HAP-1 (cell line): Measurements from ENCODE around the gene PSME1.

Experiments used
- DNase-seq, 2 experiments: peaks; one replicate each; pipeline ENCODE4 v3.0.0-alpha.2; 2016 to 2020; ENCODE audit warnings: low spot score in 2 of 2
- H3K27me3 ChIP-seq: fragments of 250-450 bp; sonication (Bioruptor Pico); 2 replicates; pipeline ENCODE4 v1.5.1; 2020; ENCODE audit warnings: low read depth, mild to moderate bottlenecking, moderate library complexity
- H3K36me3 ChIP-seq: fragments of 250-450 bp; sonication (Bioruptor Pico); replicated peaks from 2 replicates; pipeline ENCODE4 v1.5.1; 2020; ENCODE audit warnings: mild to moderate bottlenecking
- H3K4me1 ChIP-seq: fragments of 250-450 bp; sonication (Bioruptor Pico); 2 replicates; pipeline ENCODE4 v1.5.1; 2020; ENCODE audit warnings: mild to moderate bottlenecking
- H3K4me3 ChIP-seq: fragments of 250-450 bp; sonication (Bioruptor Pico); 2 replicates; pipeline ENCODE4 v1.5.1; 2020; ENCODE audit warnings: mild to moderate bottlenecking, moderate library complexity
- H3K9me3 ChIP-seq: fragments of 250-450 bp; sonication (Bioruptor Pico); 2 replicates; pipeline ENCODE4 v1.5.1; 2020; ENCODE audit warnings: mild to moderate bottlenecking, moderate library complexity
- in situ Hi-C: fragments of 300-500 bp; cut with MboI; formaldehyde crosslinking; loops from 3 replicates; pipeline ENCODE4 v1.14.3; 2020; ENCODE audit warnings: low sequenced_read_pairs, inconsistent platforms, mixed read lengths

The PSME1 gene

DNA sequence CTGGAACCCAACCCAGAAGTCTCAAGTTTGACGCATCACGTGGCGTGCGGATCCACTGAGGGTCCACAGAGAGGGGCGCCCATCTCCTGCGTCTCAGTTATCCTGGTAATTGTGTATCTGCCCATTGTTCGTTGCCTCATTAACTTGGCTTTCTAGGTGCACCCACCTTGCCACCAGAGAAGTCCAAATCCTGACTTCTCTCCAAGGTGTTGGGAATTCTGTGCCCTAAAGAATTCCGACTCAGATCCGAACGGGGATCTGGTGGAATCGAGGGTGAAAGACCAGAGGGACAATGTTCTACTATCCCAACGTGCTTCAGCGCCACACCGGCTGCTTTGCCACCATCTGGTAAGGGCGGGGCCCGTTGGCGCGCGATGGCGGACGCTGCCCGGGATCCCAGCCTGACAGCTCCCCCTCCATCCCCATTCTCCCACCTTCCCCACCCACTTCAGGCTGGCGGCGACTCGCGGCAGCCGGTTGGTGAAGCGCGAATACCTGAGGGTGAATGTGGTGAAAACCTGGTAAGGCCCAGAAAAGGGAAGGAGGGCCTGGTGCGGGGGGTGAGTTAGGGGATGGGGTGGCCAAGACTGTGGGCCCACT, 36.4 kb downstream of the PSME1 start:
- Histone ChIP-seq H3K4me3 (no peak overlapping the region), H3K4me1 (no peaks in the 10 kb centered on the region), H3K9me3 (no peaks in the 10 kb centered on the region), H3K36me3 (no peaks in the 10 kb centered on the region), H3K27me3 (no peaks in the 10 kb centered on the region)
- no peak for DNase-seq
- in situ Hi-C loops: no loop called here

DNA sequence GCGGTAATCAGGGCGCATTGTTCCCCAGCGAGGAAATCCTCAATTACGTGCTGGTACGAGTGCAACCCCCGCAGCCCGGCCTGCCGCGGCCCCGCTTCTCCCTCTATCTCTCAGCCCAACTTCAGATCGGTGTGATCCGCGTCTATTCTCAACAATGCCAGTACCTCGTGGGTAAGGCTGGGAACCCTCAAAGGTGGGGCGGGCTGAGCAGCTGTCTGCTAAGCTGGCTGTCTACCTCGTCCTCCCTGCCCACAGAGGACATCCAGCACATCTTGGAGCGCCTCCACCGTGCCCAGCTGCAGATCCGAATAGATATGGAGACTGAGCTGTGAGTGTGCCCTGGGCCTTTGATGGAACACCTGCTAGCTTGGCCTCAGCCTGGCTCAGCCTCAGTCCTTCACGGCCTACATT, 36.9 kb downstream of the PSME1 start:
- in situ Hi-C loops: no loop called here
- no peaks in the 10 kb centered on the region for H3K27me3 ChIP-seq
- DNase-seq: no peak
- H3K4me1 ChIP-seq: no peaks in the 10 kb centered on the region
- no peaks in the 10 kb centered on the region for H3K9me3 ChIP-seq
- no peaks in the 10 kb centered on the region; the same call in none of the 2 replicates for H3K36me3 ChIP-seq
- H3K4me3 ChIP-seq: no peak overlapping the region

DNA sequence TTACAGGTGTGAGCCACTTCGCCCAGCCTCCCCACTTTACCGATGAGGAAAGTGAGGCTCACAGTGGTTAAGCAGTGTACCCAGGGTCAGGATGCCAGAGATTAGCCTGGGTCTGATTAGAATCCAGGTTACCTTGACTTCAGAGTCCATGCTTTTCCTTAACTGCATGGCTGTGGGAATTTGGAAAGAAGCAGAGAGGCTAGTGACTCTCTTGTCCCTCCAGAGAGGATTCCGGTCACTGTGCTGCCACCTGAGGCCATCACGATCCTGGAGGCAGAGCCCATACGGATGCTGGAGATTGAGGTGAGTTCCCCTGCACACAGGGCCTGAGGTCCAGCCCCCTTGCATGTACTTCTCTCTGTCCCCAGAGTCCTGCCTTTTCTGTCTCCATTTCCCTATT, 40.6 kb downstream of the PSME1 start:
- no peak for DNase-seq
- no peaks in the 10 kb centered on the region for H3K9me3 ChIP-seq
- H3K4me3 ChIP-seq: no peak overlapping the region
- in situ Hi-C loops: no loop called here
- H3K36me3 ChIP-seq: peaks cover 35% of the 10 kb centered on the region
- no peaks in the 10 kb centered on the region for H3K4me1 ChIP-seq
- H3K27me3 ChIP-seq: no peaks in the 10 kb centered on the region

DNA sequence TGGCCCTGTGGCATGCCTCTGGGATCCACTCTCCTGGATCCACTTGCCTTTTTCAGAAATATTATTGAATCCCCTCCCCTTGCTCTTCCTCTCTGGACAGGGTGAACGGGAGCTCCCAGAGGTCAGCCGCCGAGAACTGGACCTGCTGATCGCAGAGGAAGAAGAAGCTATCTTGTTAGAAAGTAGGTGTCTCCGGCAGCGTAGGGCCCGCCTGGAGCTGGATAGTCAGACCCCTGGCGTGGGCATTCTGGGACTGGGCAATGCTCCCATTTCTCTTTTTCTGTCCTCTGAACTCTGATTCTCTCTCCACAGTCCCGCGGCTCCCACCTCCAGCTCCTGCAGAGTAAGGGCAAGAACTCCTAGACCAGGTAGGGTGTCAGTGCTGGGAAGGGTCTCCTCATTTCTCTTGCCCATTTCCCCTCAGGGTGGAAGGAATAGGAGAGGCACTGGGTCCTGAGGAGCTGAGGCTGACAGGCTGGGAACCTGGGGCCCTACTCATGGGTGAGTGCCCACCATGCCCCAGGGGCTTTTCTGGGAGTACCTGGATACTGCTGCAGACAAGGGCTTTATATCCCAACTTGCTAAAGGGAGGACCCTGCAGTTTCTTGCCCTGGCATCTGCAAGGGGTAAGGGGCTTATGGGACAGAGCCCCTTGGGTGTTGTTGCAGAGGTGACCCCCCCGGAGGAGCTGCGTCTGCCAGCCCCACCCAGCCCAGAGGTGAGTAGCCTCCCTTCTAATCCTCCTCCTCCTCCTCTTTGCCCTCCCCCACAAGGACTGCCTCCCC, 41.2 kb downstream of the PSME1 start:
- in situ Hi-C loops: no loop called here
- Histone ChIP-seq H3K36me3 (peaks cover 42% of the 10 kb centered on the region), H3K4me1 (no peaks in the 10 kb centered on the region)

DNA sequence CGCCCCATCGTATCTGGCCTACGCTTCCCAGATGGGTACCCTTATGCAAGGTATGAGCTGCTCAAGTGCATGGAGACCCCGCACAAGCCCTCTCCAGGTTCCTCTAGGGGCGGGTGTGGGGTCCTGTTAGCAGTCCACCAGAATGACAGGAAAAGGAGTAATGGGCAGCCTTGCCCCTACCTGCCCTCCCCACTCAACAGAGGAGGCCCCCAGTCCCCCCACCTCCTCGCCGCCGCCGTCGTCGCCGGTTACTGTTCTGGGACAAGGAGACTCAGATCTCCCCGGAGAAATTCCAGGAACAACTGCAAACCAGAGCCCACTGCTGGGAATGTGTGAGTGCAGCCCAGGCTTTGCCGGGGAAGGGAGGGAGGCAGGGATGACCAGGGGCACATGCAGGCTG, 41.9 kb downstream of the PSME1 start:
- no peak for DNase-seq
- Histone ChIP-seq H3K4me3 (no peak overlapping the region), H3K4me1 (no peaks in the 10 kb centered on the region), H3K9me3 (no peaks in the 10 kb centered on the region), H3K36me3 (peaks cover 48% of the 10 kb centered on the region), H3K27me3 (no peaks in the 10 kb centered on the region)
- in situ Hi-C loops: no loop called here

More for the DNA sequence above, 41.2 kb downstream of the PSME1 start:
- H3K27me3 ChIP-seq: no peaks in the 10 kb centered on the region
- DNase-seq: no peak
- H3K9me3 ChIP-seq: no peaks in the 10 kb centered on the region
- H3K4me3 ChIP-seq: no peak overlapping the region

DNA sequence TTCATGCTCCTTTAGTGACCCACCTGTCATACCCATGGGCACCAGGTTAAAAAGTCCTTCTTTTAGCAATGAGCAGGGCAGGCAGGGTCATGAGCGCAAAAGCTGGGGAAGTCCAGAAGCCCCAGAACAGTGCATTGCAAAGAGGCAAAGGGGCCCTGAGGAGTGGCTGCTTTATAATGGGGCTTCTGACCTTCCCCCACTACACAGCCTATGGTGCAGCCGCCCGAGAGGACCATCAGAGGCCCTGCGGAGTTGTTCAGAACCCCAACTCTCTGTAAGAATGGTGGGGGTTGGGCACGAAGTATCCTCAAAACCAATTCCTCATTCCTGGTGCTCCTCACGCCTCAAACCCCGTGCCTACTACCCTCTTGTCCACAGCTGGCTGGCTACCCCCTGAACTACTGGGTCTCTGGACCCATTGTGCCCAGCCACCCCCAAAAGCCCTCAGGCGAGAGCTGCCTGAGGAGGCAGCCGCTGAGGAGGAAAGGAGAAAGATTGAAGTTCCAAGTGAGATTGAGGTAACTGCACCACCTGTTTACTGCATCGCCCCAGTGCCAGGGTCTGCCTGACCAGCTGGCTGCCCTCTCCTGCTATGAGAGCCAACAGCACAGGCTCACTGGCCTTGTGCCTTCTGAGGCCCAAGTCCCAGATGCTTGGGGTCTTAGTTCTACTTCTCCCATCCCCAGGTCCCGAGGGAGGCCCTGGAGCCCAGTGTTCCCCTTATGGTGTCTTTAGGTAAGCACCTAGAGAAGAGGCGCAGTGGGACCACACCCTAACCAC, 42.6 kb downstream of the PSME1 start:
- in situ Hi-C loops: no loop called here
- H3K36me3 ChIP-seq: peaks cover 55% of the 10 kb centered on the region

DNA sequence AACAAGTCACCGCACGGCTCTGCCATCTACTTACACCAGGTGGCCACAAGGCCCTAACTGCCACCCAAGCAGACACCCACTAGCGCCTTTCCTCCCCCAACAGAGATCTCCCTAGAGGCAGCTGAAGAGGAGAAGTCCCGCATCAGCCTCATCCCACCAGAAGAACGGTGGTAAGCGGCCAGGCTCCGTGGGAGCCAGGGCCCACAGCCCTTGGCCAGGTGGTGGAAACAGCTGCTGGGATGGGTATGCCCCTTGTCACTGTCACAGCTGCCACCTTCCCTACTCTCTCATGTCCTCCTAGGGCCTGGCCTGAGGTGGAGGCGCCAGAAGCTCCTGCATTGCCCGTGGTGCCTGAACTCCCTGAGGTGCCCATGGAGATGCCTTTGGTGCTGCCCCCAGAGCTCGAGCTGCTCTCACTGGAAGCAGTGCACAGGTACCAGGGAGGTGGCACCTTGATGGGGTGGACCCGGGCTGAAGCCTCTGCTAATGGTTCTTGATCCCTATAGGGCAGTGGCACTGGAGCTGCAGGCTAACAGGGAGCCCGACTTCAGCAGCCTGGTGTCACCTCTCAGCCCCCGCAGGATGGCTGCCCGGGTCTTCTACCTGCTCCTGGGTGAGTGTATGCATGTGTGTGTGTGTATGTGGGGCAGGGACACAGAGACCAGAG, 43.4 kb downstream of the PSME1 start:
- no peak for DNase-seq
- Histone ChIP-seq H3K27me3 (no peaks in the 10 kb centered on the region), H3K4me1 (no peaks in the 10 kb centered on the region), H3K9me3 (no peaks in the 10 kb centered on the region), H3K4me3 (no peak overlapping the region), H3K36me3 (peaks cover 60% of the 10 kb centered on the region)
- in situ Hi-C loops: no loop called here

More for the DNA sequence above, 42.6 kb downstream of the PSME1 start:
- no peak overlapping the region for H3K4me3 ChIP-seq
- H3K27me3 ChIP-seq: no peaks in the 10 kb centered on the region
- no peak for DNase-seq
- no peaks in the 10 kb centered on the region for H3K4me1 ChIP-seq
- no peaks in the 10 kb centered on the region for H3K9me3 ChIP-seq

DNA sequence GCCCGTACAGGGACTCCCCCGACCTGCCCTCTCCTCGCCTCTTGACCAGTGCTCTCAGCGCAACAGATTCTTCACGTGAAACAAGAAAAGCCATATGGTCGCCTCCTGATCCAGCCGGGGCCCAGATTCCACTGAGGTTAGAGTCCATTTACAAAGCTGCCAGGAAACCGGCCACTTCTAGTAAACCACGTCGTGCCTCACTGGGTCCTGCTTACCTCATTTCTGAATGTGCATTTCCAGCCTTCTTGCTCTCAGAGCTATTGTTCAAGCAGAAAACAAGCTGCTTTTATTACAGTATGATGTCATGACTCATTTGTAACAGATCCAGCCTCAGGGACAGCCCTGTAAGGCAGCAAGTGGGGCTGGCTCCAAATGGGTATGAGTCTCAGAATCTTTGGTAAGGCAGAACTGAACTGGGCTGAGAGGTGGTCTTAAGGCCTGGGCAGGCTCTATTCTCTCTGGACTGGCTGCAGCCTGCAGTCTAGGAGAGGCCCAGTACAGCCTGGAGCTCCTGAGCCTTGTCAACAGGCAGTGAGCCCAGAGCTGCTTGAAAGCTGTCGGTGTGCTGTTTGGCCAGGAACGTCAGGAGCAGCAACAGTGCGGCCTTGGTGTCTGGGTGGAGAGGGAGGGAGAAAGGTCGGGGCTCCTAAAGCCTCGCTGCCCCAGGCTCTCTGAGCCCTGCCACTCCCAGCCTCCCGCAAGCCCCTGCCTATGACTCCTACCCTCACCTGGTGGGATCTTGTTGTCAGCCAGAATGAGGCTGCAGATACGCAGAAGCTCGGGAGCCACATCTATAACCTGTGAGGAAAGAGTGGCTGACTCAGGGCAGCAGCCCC, 44.2 kb downstream of the PSME1 start:
- Histone ChIP-seq H3K4me3 (no peak overlapping the region), H3K4me1 (no peaks in the 10 kb centered on the region), H3K36me3 (peaks cover 67% of the 10 kb centered on the region), H3K9me3 (no peaks in the 10 kb centered on the region), H3K27me3 (no peaks in the 10 kb centered on the region)
- in situ Hi-C loops: no loop called here
- no peak for DNase-seq

DNA sequence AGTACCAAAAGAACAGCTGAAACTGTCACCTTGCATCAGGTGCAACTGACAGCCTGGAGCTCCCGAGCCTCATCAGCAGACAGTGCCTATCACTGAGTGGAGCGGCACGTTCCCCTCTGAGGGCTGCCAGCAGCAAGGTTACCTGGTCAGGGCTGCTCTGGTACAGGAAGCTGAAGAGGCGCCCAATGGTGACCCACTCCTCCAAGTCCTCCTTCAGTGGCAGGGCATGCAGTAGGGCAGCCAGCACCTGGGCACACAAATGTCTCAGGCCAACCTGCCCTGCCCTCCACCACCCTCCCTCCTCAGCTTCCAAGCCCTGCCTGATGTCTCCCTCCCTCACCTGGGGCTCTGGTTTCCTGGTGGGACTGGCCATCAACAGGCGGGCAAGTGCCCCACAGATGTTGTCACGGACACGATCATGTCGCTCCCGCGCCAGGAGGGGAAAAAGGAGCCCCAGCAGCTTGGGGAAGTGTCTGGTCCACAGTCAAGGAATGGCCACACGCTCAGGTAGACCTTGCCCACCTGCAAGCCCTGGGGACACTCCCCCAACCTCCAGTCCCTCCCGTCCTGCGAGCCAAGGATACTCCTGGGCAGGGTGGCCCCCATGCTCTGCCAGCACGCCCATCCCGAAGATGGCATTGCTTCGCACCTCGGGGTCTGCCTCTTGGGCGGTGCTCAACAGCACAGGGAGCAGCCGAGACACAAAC, 45.5 kb downstream of the PSME1 start:
- no peak for DNase-seq
- Histone ChIP-seq H3K27me3 (no peaks in the 10 kb centered on the region), H3K4me1 (no peaks in the 10 kb centered on the region), H3K4me3 (no peak overlapping the region), H3K9me3 (no peaks in the 10 kb centered on the region), H3K36me3 (peaks cover 79% of the 10 kb centered on the region)
- in situ Hi-C loops: no loop called here

DNA sequence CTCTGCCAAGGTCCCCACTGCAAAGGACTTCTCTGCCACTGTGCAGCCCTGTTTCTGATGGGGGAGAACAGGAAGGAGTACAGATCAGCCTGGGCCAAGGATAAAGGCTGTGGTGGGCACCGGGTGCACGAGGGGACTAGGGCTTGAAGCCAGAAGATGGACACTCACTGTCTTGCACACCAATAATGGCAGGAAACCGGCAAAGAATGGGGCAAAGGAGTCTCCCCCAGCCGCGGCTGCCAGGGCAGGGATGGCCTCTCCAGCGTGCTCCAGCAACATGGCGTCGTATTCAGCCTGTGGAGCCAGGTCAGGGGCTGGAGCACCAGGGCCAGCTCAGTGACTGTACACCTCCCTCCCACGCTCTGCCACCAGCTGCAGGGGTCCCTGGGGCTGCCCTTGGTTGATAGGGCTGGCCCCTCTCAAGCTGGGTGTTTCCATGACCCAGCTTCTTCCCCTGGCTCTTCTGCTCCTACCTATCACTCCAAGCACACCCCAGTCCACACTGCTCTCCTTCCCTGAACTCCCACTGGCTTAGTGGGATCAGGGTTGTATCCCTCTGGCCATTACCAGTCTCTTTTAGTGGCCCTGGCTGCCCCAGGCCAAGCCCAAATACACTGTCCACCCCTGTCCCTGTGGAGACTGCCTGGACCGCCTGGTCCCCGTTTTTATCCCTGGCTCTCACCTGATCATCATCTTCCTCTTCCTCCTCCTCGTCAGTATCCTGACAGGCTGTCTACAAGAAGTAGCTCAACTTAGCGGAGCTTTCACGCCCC, 46.3 kb downstream of the PSME1 start:
- Histone ChIP-seq H3K4me1 (no peaks in the 10 kb centered on the region), H3K27me3 (no peaks in the 10 kb centered on the region), H3K4me3 (no peak overlapping the region), H3K36me3 (peaks cover 86% of the 10 kb centered on the region), H3K9me3 (no peaks in the 10 kb centered on the region)
- in situ Hi-C loops: no loop called here
- DNase-seq: no peak

DNA sequence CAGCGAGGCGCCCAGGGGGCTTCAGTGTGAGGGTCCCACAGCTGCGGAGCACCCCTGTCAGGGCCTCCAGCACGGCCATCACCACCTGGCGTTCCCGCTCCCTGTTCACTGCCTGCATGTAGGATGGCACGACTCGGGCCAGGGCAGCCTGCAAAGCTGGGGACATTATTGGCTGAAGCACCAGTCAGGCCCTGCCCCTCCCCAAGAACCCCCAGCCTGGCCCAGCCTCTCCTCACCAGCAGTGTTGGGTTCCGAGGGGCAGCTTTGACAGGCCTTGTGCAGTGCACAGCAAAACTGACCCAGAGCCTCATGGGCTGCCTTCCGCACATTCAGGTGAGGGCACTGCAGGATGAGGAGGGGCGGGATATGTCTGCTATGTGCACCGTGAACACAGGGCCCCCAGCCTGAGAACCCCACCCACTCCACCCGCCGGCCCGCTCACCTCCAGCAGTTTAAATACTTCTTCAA, 47.1 kb downstream of the PSME1 start:
- Histone ChIP-seq H3K4me1 (peaks cover 4% of the 10 kb centered on the region; the same call in 1 of the 2 replicates), H3K36me3 (peaks cover 89% of the 10 kb centered on the region), H3K27me3 (no peaks in the 10 kb centered on the region), H3K4me3 (no peak overlapping the region), H3K9me3 (no peaks in the 10 kb centered on the region)
- DNase-seq: no peak
- in situ Hi-C loops: no loop called here
